Lower lobe of right lung (tissue), 2 donors: Measurements from ENCODE around the gene ERG28. TPM values are rescaled to one million over a fixed set of nuclear protein-coding genes. Genes with fewer than 3 reads are reported as not detected.
A peak's percentile ranks its signal among the peaks of the same experiment; 100 is the strongest.

Experiments
- ATAC-seq, 2 donors: fragments of 200-7000 bp; cut with Tn5 transposase; one replicate each; pipeline ENCODE4 v1.9.1; 2020 to 2022; ENCODE audit warnings: mild to moderate bottlenecking in 2 of 2, moderate library complexity in 2 of 2
- DNase-seq: peaks from one replicate; pipeline ENCODE4 v3.0.0-alpha.2; 2020
- H3K27ac ChIP-seq: fragments of 200-600 bp; one replicate; pipeline ENCODE4 v1.8.0; 2022
- H3K27me3 ChIP-seq: fragments of 200-600 bp; one replicate; pipeline ENCODE4 v1.8.0; 2022; ENCODE audit warnings: low read depth
- H3K36me3 ChIP-seq: fragments of 200-600 bp; one replicate; pipeline ENCODE4 v1.8.0; 2022; ENCODE audit warnings: mild to moderate bottlenecking
- H3K4me1 ChIP-seq: fragments of 200-600 bp; one replicate; pipeline ENCODE4 v1.8.0; 2022
- H3K4me3 ChIP-seq: fragments of 200-600 bp; one replicate; pipeline ENCODE4 v1.8.0; 2022; ENCODE audit warnings: mild to moderate bottlenecking
- H3K9me3 ChIP-seq: fragments of 200-600 bp; one replicate; pipeline ENCODE4 v1.8.0; 2022
- intact Hi-C: fragments of 100-400 bp; cut with DNase I; formaldehyde crosslinking; loops from one replicate; pipeline ENCODE4 v1.11.0; 2022
- total RNA-seq: library from RNA; stranded (reverse); fragmentation: NEBNext Ultra II Directional; extraction: Animal tissue kit (Norgen Biotek cat#: 25700); gene quantifications from one replicate; pipeline ENCODE4 v1.2.1, GENCODE V29; 2021
- TF ChIP-seq, protein P1 (sequence below): fragments of 200-600 bp; IDR thresholded peaks from one replicate; pipeline ENCODE4 v1.8.0; 2022; ENCODE audit warnings: antibody characterized with exemption, mild to moderate bottlenecking
- donor health status: DM: no; HTN: yes; CAD: no; lungs with severe emphysema.

ERG28 gene
- total RNA-seq, 1 donor from 2014 or later, result 30.2 TPM

DNA sequence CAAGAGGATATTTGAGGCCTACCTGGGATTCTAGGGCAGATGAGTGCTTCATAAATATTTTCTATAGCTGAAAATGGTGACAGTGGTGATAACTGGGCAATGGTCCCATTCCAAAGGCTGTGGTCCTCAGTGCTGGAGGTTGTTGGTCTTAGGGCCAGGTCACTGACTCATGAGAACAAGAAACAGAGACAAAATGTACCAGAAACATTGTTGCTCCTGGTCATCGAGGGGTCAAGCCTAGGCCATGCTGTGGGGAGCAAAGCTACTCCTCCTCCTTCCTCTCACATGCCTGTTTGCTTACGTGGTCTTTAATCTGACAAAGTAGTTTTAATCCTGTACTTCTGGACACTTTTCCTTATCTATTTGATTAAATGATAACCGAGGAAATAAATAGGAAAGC is 33.8 kb downstream of the ERG28 start:
- H3K36me3 ChIP-seq, result no peaks in the 10 kb centered on the region
- intact Hi-C loops, result no loop called here
- ATAC-seq (peak; percentile 64 to 72), DNase-seq (no peak)
- no peak overlapping the region for H3K27ac ChIP-seq
- no peak overlapping the region for H3K4me3 ChIP-seq
- TF ChIP-seq, protein P1, sequence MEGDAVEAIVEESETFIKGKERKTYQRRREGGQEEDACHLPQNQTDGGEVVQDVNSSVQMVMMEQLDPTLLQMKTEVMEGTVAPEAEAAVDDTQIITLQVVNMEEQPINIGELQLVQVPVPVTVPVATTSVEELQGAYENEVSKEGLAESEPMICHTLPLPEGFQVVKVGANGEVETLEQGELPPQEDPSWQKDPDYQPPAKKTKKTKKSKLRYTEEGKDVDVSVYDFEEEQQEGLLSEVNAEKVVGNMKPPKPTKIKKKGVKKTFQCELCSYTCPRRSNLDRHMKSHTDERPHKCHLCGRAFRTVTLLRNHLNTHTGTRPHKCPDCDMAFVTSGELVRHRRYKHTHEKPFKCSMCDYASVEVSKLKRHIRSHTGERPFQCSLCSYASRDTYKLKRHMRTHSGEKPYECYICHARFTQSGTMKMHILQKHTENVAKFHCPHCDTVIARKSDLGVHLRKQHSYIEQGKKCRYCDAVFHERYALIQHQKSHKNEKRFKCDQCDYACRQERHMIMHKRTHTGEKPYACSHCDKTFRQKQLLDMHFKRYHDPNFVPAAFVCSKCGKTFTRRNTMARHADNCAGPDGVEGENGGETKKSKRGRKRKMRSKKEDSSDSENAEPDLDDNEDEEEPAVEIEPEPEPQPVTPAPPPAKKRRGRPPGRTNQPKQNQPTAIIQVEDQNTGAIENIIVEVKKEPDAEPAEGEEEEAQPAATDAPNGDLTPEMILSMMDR, result no peak
- H3K4me1 ChIP-seq, result no peaks in the 10 kb centered on the region
- no peaks in the 10 kb centered on the region for H3K9me3 ChIP-seq
- H3K27me3 ChIP-seq, result no peaks in the 10 kb centered on the region

DNA sequence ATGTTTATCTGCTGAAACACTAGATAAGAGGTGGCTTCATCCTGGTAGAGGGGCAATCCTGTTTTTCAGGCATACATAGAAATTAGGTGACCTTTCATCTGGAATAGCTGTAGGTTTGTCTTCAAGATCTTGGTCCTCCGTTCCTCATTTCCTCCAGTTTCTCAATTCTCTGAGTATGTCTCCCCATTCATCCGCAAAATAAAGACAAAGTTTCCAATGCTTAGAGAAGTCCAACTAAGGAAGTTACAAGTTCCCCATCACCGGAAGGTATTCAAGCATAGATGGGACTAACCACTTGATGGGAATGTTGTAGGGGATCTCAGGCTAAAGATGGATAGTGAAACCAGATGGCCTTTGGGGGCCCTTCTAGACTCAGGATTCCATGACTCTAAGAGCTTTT is 34.3 kb downstream of the ERG28 start:
- Histone ChIP-seq H3K4me1 (no peaks in the 10 kb centered on the region), H3K27me3 (no peaks in the 10 kb centered on the region), H3K36me3 (no peaks in the 10 kb centered on the region), H3K4me3 (no peak overlapping the region), H3K27ac (no peak overlapping the region), H3K9me3 (no peaks in the 10 kb centered on the region)
- TF ChIP-seq, protein P1, result no peak
- ATAC-seq (peak; percentile 13 to 25), DNase-seq (no peak)
- intact Hi-C loops, result no loop called here

DNA sequence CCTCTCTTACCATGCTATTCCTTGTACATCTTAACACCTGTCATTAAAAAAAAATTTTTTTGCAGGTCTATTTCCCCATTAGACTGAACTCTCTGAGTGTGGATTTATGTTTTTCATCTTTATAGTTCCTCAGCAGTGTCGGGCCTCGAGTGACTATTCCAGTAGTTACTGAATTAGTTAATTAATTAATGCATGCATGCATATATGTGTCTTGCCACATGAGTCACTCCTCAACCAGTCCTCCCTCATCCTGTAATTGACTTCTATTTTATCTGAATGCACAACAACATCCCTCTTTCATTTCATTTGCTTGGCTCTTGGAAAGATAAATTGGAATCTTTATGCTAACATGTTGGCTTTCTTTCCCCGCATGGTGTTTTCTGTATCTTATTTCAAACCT is 35.6 kb downstream of the ERG28 start:
- Histone ChIP-seq H3K27me3 (no peaks in the 10 kb centered on the region), H3K27ac (no peak overlapping the region), H3K36me3 (no peaks in the 10 kb centered on the region), H3K4me1 (no peaks in the 10 kb centered on the region), H3K9me3 (no peaks in the 10 kb centered on the region), H3K4me3 (no peak overlapping the region)
- intact Hi-C loops, result no loop called here
- ATAC-seq (no peak), DNase-seq (no peak)
- TF ChIP-seq, protein P1, result no peak

DNA sequence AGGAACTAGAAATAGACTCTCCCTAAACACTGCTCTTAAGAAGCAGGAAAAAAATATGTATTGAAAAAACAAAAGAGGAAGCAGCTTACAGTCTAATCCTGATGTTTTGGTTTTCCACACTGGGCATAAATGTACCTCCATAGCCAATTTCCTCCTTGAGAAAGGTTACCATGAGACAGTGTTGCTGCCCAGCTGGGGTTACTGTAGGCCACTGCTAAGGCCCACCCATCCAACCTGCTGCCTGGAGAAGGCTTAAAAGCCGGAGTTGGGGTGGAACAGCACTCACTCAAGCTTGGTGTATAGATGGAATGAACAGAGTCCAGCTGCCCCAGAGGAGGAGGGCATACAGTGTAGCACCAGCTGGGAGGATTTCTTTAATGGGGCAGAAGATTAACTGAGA is 41.1 kb downstream of the ERG28 start:
- TF ChIP-seq, protein P1, result no peak
- no peaks in the 10 kb centered on the region for H3K36me3 ChIP-seq
- peak in 1 of 2 donors; percentile 5 for ATAC-seq
- no peaks in the 10 kb centered on the region for H3K4me1 ChIP-seq
- no peak overlapping the region for H3K4me3 ChIP-seq
- H3K27me3 ChIP-seq, result no peaks in the 10 kb centered on the region
- DNase-seq, result no peak
- H3K9me3 ChIP-seq, result no peaks in the 10 kb centered on the region
- H3K27ac ChIP-seq, result no peak overlapping the region
- intact Hi-C loops, result no loop called here

DNA sequence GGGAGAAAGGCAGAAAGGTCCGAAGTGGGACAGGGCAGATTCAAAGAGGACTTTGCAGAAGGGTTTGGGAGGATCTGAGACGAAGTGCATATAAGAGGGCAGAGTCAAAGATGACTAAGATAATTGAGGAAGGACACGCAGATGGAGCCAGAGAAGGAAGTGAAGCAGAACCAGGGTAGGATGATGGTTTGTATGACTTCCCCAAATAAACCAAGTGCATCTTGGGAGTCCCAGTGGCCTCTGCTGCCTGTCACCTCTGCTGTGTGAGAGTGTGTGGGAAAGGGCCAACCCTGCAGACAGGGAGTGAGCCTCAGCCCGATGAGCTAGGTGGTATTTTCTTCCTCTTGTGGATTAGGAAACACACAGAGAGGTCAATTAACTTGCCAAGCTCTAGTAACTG is 45.5 kb downstream of the ERG28 start:
- peak; percentile 73 to 92 for ATAC-seq
- Histone ChIP-seq H3K27me3 (no peaks in the 10 kb centered on the region), H3K9me3 (no peaks in the 10 kb centered on the region), H3K4me1 (peaks cover 9% of the 10 kb centered on the region), H3K36me3 (no peaks in the 10 kb centered on the region), H3K4me3 (no peak overlapping the region), H3K27ac (peak overlapping the region; percentile 60)
- TF ChIP-seq, protein P1, result no peak
- DNase-seq, result peak; percentile 73
- intact Hi-C loops, result no loop called here

DNA sequence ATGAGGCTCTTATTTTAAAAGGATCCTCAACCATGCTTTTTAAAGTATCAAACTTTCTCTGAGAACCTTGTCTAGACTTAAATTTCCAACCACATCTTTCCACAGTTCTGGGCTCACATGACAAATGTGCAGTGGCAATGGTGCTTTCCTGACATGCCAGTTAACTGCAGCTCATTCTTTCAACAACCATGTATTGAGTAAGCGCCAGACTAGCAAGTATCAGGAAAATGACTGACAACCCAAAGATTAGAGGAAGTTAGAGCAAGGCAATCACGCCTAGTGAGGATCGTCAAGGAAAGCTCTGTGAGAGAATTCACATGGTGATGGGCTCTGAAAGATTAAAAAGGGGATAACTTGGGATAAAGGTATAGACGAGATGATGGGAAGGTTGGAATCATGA is 46.5 kb downstream of the ERG28 start:
- intact Hi-C loops, result no loop called here
- TF ChIP-seq, protein P1, result no peak
- no peaks in the 10 kb centered on the region for H3K27me3 ChIP-seq
- peak; percentile 34 to 44 for ATAC-seq
- no peaks in the 10 kb centered on the region for H3K36me3 ChIP-seq
- no peak for DNase-seq
- H3K4me1 ChIP-seq, result peaks cover 19% of the 10 kb centered on the region
- no peaks in the 10 kb centered on the region for H3K9me3 ChIP-seq
- H3K4me3 ChIP-seq, result no peak overlapping the region
- H3K27ac ChIP-seq, result peak overlapping the region; percentile 60
